Measurements from ENCODE around the gene PSD2.

The PSD2 gene

GRCh38 chr5:139880416-139881142 is 85.0 kb downstream of the PSD2 start:
- no peak for DNase-seq (ENCODE audit: low read depth)

- no peak for DNase-seq (ENCODE audit: low read depth)
Observed at GRCh38 chr5:139881143-139881733, 85.6 kb downstream of the PSD2 start.

GRCh38 chr5:139882316-139882715 is 86.7 kb downstream of the PSD2 start:
- no peak for DNase-seq (ENCODE audit: low read depth)

- no peak for DNase-seq (ENCODE audit: low read depth)
Observed at GRCh38 chr5:139882961-139883539, 87.4 kb downstream of the PSD2 start.

GRCh38 chr5:139884144-139884543 is 88.5 kb downstream of the PSD2 start:
- no peak for DNase-seq (ENCODE audit: low read depth)

GRCh38 chr5:139884734-139885133 is 89.1 kb downstream of the PSD2 start:
- no peak for DNase-seq (ENCODE audit: low read depth)

- no peak for DNase-seq (ENCODE audit: low read depth)
Observed at GRCh38 chr5:139885172-139885856, 89.7 kb downstream of the PSD2 start.

GRCh38 chr5:139885857-139886208 is 90.2 kb downstream of the PSD2 start:
- no peak for DNase-seq (ENCODE audit: low read depth)

- no peak for DNase-seq (ENCODE audit: low read depth)
Observed at GRCh38 chr5:139886213-139886612, 90.6 kb downstream of the PSD2 start.

- no peak for DNase-seq (ENCODE audit: low read depth)
Observed at GRCh38 chr5:139888370-139888769, 92.8 kb downstream of the PSD2 start.

GRCh38 chr5:139889410-139889809 is 93.8 kb downstream of the PSD2 start:
- no peak for DNase-seq (ENCODE audit: low read depth)

GRCh38 chr5:139893873-139894272 is 98.3 kb downstream of the PSD2 start:
- no peak for DNase-seq (ENCODE audit: low read depth)
